ENCODE results near the gene PCDHB10.
"Not testable (repeated sequence)": the region's sequence is repeated elsewhere in the genome, so short reads cannot be mapped to it uniquely, and the experiment has no call there.

Gene PCDHB10

GRCh38 chr5:141188682-141189081 is 3.5 kb upstream of the PCDHB10 start:
- DNase-seq: not testable (repeated sequence)

GRCh38 chr5:141189131-141189530 is 3.0 kb upstream of the PCDHB10 start:
- not testable (repeated sequence) for DNase-seq

DNA sequence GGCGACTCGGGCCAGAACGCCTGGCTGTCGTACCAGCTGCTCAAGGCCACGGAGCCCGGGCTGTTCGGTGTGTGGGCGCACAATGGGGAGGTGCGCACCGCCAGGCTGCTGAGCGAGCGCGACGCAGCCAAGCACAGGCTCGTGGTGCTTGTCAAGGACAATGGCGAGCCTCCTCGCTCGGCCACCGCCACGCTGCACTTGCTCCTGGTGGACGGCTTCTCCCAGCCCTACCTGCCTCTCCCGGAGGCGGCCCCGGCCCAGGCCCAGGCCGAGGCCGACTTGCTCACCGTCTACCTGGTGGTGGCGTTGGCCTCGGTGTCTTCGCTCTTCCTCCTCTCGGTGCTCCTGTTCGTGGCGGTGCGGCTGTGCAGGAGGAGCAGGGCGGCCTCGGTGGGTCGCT is 2.2 kb downstream of the PCDHB10 start:
- not testable (repeated sequence) for DNase-seq

DNA sequence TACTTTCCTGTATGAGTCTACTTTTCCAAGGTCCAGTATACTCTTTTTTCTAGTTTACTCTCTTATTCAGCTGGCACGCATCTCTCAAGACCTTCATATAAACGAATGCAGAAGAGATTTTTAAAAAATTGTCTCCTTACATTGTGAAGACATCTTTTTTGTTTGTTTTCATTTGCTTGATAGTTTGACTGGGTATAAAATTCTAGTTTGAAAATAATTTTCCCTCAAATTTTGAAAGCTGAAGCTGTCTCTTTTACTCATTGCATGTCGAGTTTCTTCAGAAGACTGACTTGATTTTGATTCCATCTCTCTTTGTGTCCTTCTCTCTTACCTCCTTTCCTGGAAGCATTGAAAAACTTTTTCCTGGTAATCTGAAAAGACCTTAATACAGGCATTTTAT is 4.2 kb downstream of the PCDHB10 start:
- DNase-seq: no peak

DNA sequence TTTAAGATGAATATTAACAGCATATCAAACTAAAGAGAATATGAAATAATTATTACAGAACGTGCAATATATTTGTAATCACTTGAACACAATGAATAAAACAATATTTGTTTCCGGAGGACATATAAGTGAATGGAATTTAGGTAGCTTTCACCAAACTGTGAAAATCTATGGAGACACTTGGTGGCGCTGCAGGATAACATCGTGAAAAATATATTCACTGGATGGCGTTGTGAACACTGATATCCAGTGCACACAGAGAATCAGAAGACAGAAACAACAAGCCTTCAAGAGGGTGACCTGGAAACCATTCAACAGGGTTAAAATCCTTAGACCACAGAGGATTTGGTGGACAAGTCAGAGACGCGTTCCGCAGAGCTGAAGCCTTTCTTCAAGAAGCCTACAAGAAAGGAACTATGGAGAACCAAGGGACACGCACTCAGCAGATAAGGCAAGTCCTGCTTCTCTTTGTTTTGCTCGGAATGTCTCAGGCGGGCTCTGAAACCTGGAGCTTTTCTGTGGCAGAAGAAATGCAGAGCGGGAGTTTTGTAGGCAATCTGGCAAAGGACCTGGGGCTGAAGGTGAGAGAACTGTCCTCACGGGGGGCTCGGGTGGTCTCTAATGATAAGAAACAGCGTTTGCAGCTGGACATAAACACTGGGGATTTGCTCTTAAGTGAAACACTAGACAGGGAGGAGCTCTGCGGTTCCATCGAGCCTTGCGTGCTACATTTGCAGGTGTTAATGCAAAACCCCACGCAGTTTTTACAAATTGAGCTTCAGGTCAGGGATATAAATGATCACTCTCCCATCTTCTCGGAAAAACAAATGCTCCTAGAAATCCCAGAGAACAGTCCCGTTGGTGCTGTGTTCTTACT is 7.4 kb downstream of the PCDHB10 start, which contains the start of gene PCDHB11:
Gene PCDHB11 (plus strand): TSS at position 269 of the 877 bp plus-strand sequence. CDS start 148 bp downstream, at position 417.
- DNase-seq: no peak

DNA sequence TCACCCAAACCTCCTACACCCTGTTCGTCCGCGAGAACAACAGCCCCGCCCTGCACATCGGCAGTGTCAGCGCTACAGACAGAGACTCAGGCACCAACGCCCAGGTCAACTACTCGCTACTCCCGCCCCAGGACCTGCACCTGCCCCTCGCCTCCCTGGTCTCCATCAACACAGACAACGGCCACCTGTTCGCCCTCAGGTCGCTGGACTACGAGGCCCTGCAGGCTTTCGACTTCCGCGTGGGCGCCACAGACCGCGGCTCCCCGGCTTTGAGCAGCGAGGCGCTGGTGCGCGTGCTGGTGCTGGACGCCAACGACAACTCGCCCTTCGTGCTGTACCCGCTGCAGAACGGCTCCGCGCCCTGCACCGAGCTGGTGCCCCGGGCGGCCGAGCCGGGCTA is 9.0 kb downstream of the PCDHB10 start:
- not testable (repeated sequence) for DNase-seq

DNA sequence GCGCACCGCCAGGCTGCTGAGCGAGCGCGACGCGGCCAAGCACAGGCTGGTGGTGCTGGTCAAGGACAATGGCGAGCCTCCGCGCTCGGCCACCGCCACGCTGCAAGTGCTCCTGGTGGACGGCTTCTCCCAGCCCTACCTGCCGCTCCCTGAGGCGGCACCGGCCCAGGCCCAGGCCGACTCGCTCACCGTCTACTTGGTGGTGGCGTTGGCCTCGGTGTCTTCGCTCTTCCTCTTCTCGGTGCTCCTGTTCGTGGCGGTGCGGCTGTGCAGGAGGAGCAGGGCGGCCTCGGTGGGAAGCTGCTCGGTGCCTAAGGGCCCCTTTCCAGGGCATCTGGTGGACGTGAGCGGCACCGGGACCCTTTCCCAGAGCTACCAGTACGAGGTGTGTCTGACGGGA is 9.5 kb downstream of the PCDHB10 start:
- not testable (repeated sequence) for DNase-seq

GRCh38 chr5:141208478-141208877 is 16.3 kb downstream of the PCDHB10 start, which contains the start of gene PCDHB12:
TSS of gene PCDHB12 (plus strand) at chr5:141208719. CDS start at chr5:141208908, 189 bp downstream.
- no peak for DNase-seq

- not testable (repeated sequence) for DNase-seq
Measured at GRCh38 chr5:141210281-141210680, 18.1 kb downstream of the PCDHB10 start.

- DNase-seq: not testable (repeated sequence)
Measured at GRCh38 chr5:141210849-141211248, 18.7 kb downstream of the PCDHB10 start.

GRCh38 chr5:141213656-141214339 is 21.6 kb downstream of the PCDHB10 start, which contains the start of gene PCDHB13:
TSS of gene PCDHB13 (plus strand) at chr5:141213919. CDS start at chr5:141214124, 205 bp downstream.
- peak; percentile 9 for DNase-seq

GRCh38 chr5:141214583-141214982 is 22.4 kb downstream of the PCDHB10 start:
- DNase-seq: not testable (repeated sequence)

GRCh38 chr5:141215504-141215903 is 23.4 kb downstream of the PCDHB10 start:
- not testable (repeated sequence) for DNase-seq

DNA sequence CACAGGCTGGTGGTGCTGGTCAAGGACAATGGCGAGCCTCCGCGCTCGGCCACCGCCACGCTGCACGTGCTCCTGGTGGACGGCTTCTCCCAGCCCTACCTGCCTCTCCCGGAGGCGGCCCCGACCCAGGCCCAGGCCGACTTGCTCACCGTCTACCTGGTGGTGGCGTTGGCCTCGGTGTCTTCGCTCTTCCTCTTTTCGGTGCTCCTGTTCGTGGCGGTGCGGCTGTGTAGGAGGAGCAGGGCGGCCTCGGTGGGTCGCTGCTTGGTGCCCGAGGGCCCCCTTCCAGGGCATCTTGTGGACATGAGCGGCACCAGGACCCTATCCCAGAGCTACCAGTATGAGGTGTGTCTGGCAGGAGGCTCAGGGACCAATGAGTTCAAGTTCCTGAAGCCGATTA is 23.9 kb downstream of the PCDHB10 start:
- not testable (repeated sequence) for DNase-seq

DNA sequence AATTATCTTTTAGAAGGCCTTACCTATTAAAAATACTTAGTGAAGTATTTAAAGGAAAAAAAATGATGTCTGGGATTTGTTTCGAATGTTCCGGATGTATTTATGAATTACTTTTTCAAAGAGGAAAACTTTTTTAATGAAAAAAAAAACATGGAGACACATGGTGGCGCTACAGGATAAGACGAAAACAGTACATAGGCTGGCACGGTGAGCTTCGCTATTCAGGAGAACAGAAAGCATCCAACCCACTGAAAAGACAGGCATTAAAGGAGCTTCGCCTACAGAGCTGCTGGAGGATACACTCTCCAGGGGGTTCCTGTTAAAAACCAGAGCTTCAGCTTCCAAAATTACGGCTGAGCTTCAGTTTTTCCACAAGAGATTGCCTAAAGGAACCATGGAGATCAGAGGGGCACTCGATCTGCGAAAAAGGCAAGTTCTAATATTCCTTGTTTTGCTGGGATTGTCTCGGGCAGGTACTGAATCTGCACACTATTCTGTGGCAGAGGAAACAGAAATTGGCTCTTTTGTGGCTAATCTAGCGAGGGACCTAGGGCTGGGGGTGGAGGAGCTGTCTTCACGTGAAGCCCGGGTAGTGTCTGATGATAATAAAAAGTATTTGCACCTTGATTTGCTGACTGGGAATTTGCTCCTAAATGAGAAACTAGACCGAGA is 31.1 kb downstream of the PCDHB10 start, which contains the start of gene PCDHB14:
Gene PCDHB14 (plus strand): TSS at position 232 of the 672 bp plus-strand sequence. CDS start 163 bp downstream, at position 395.
- DNase-seq: peak; percentile 47

DNA sequence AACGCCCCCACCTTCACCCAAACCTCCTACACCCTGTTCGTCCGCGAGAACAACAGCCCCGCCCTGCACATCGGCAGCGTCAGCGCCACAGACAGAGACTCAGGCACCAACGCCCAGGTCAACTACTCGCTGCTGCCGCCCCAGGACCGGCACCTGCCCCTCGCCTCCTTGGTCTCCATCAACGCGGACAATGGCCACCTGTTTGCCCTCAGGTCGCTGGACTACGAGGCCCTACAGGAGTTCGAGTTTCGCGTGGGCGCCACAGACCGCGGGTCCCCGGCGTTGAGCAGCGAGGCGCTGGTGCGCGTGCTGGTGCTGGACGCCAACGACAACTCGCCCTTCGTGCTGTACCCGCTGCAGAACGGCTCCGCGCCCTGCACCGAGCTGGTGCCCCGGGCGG is 32.7 kb downstream of the PCDHB10 start:
- DNase-seq: not testable (repeated sequence)

GRCh38 chr5:141225421-141225820 is 33.3 kb downstream of the PCDHB10 start:
- DNase-seq: not testable (repeated sequence)

- no peak for DNase-seq
Measured at GRCh38 chr5:141234109-141234667, 42.0 kb downstream of the PCDHB10 start.

DNA sequence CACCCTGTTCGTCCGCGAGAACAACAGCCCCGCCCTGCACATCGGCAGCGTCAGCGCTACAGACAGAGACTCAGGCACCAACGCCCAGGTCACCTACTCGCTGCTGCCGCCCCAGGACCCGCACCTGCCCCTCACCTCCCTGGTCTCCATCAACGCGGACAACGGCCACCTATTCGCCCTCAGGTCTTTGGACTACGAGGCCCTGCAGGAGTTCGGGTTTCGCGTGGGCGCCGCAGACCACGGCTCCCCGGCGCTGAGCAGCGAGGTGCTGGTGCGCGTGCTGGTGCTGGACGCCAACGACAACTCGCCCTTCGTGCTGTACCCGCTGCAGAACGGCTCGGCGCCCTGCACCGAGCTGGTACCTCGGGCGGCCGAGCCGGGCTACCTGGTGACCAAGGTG is 43.8 kb downstream of the PCDHB10 start:
- not testable (repeated sequence) for DNase-seq

GRCh38 chr5:141236516-141237313 is 44.6 kb downstream of the PCDHB10 start:
- no peak for DNase-seq

- no peak for DNase-seq
Measured at GRCh38 chr5:141241496-141241895, 49.3 kb downstream of the PCDHB10 start.

Data from NCI-H1092 (cell line).